ENCODE data around the gene TMEM205.

The TMEM205 gene

GRCh38 chr19:11364935-11365334 lies 18.9 kb upstream of the TMEM205 start:
- no peak overlapping the region for H3K27ac ChIP-seq (ENCODE audit: low read depth, low read length)
- no peak overlapping the region for H3K4me2 ChIP-seq (ENCODE audit: low read length)
- H2BK15ac ChIP-seq (replicated peaks; ENCODE audit: low read depth): no peak overlapping the region
- no peak overlapping the region for H2BK120ac ChIP-seq (ENCODE audit: low read depth, low read length)
- H2AK5ac ChIP-seq (ENCODE audit: low read length): no peak overlapping the region
- peaks cover 2% of the 10 kb centered on the region for H3K4me1 ChIP-seq (ENCODE audit: control insufficient read depth, low read depth, low read length)
- no peak overlapping the region for H3K56ac ChIP-seq (ENCODE audit: low read length)
- H3K23ac ChIP-seq (ENCODE audit: low read length): no peak overlapping the region
- no peak overlapping the region for H4K8ac ChIP-seq (ENCODE audit: low read depth, low read length)
- DNase-seq: no peak
- no peaks in the 10 kb centered on the region for H3K79me1 ChIP-seq (ENCODE audit: low read length)
- no peak overlapping the region for H3K9ac ChIP-seq (ENCODE audit: low read length)
- H2BK5ac ChIP-seq (ENCODE audit: low read length): no peak overlapping the region
- H3K36me3 ChIP-seq (ENCODE audit: control insufficient read depth, insufficient read depth, low read length): no peaks in the 10 kb centered on the region
- H3K18ac ChIP-seq (ENCODE audit: low read length): no peak overlapping the region
- H4K5ac ChIP-seq (ENCODE audit: low read length): no peak overlapping the region
- WGBS (ENCODE audit: extremely low coverage, insufficient coverage, low lambda C conversion rate): no CpG with 5 or more reads among the region's 5 CpGs
- H3K79me2 ChIP-seq (ENCODE audit: control insufficient read depth, insufficient read depth, low read length): no peaks in the 10 kb centered on the region
- H3K4ac ChIP-seq (ENCODE audit: low read depth, low read length): no peak overlapping the region
- no peak overlapping the region for H3K4me3 ChIP-seq (ENCODE audit: low read length)
- no peaks in the 10 kb centered on the region for H3K27me3 ChIP-seq (ENCODE audit: insufficient read depth, low read length, poor library complexity)

GRCh38 chr19:11364296-11364904 lies 18.3 kb upstream of the TMEM205 start:
- H3K79me2 ChIP-seq (ENCODE audit: control insufficient read depth, insufficient read depth, low read length): no peaks in the 10 kb centered on the region
- no peaks in the 10 kb centered on the region for H3K27me3 ChIP-seq (ENCODE audit: insufficient read depth, low read length, poor library complexity)
- H3K4ac ChIP-seq (ENCODE audit: low read depth, low read length): no peak overlapping the region
- no peak overlapping the region for H3K23ac ChIP-seq (ENCODE audit: low read length)
- H3K27ac ChIP-seq (ENCODE audit: low read depth, low read length): no peak overlapping the region
- H2AK5ac ChIP-seq (ENCODE audit: low read length): no peak overlapping the region
- no peak overlapping the region for H2BK5ac ChIP-seq (ENCODE audit: low read length)
- H3K4me1 ChIP-seq (ENCODE audit: control insufficient read depth, low read depth, low read length): peaks cover 2% of the 10 kb centered on the region
- no peak overlapping the region for H2BK120ac ChIP-seq (ENCODE audit: low read depth, low read length)
- no peak overlapping the region for H3K4me3 ChIP-seq (ENCODE audit: low read length)
- no peaks in the 10 kb centered on the region for H3K79me1 ChIP-seq (ENCODE audit: low read length)
- H4K5ac ChIP-seq (ENCODE audit: low read length): no peak overlapping the region
- no peak overlapping the region for H3K4me2 ChIP-seq (ENCODE audit: low read length)
- no peak overlapping the region for H2BK15ac ChIP-seq (replicated peaks; ENCODE audit: low read depth)
- H4K8ac ChIP-seq (ENCODE audit: low read depth, low read length): no peak overlapping the region
- no peaks in the 10 kb centered on the region for H3K36me3 ChIP-seq (ENCODE audit: control insufficient read depth, insufficient read depth, low read length)
- no peak for DNase-seq
- H3K56ac ChIP-seq (ENCODE audit: low read length): no peak overlapping the region
- no peak overlapping the region for H3K9ac ChIP-seq (ENCODE audit: low read length)
- no peak overlapping the region for H3K18ac ChIP-seq (ENCODE audit: low read length)
- no CpG with 5 or more reads among the region's 28 CpGs for WGBS (ENCODE audit: extremely low coverage, insufficient coverage, low lambda C conversion rate)

- no peak overlapping the region for H2BK120ac ChIP-seq (ENCODE audit: low read depth, low read length)
- no peak overlapping the region for H3K23ac ChIP-seq (ENCODE audit: low read length)
- no peak overlapping the region for H2AK5ac ChIP-seq (ENCODE audit: low read length)
- no peak overlapping the region for H2BK5ac ChIP-seq (ENCODE audit: low read length)
- H3K36me3 ChIP-seq (ENCODE audit: control insufficient read depth, insufficient read depth, low read length): no peaks in the 10 kb centered on the region
- no peak overlapping the region for H3K56ac ChIP-seq (ENCODE audit: low read length)
- no peak overlapping the region for H3K27ac ChIP-seq (ENCODE audit: low read depth, low read length)
- no CpG with 5 or more reads among the region's 10 CpGs for WGBS (ENCODE audit: extremely low coverage, insufficient coverage, low lambda C conversion rate)
- no peak overlapping the region for H4K8ac ChIP-seq (ENCODE audit: low read depth, low read length)
- DNase-seq: no peak
- H4K5ac ChIP-seq (ENCODE audit: low read length): no peak overlapping the region
- H3K4me2 ChIP-seq (ENCODE audit: low read length): no peak overlapping the region
- no peak overlapping the region for H2BK15ac ChIP-seq (replicated peaks; ENCODE audit: low read depth)
- H3K4me3 ChIP-seq (ENCODE audit: low read length): no peak overlapping the region
- H3K18ac ChIP-seq (ENCODE audit: low read length): no peak overlapping the region
- no peaks in the 10 kb centered on the region for H3K79me1 ChIP-seq (ENCODE audit: low read length)
- no peaks in the 10 kb centered on the region for H3K79me2 ChIP-seq (ENCODE audit: control insufficient read depth, insufficient read depth, low read length)
- H3K4me1 ChIP-seq (ENCODE audit: control insufficient read depth, low read depth, low read length): peaks cover 2% of the 10 kb centered on the region
- H3K9ac ChIP-seq (ENCODE audit: low read length): no peak overlapping the region
- no peaks in the 10 kb centered on the region for H3K27me3 ChIP-seq (ENCODE audit: insufficient read depth, low read length, poor library complexity)
- H3K4ac ChIP-seq (ENCODE audit: low read depth, low read length): no peak overlapping the region
Observed at GRCh38 chr19:11363881-11364280, 17.8 kb upstream of the TMEM205 start.

- no peak overlapping the region for H2BK15ac ChIP-seq (replicated peaks; ENCODE audit: low read depth)
- H3K27ac ChIP-seq (ENCODE audit: low read depth, low read length): no peak overlapping the region
- no peaks in the 10 kb centered on the region for H3K36me3 ChIP-seq (ENCODE audit: control insufficient read depth, insufficient read depth, low read length)
- H3K4me2 ChIP-seq (ENCODE audit: low read length): peak overlapping the region; percentile 2
- no CpG with 5 or more reads among the region's 35 CpGs for WGBS (ENCODE audit: extremely low coverage, insufficient coverage, low lambda C conversion rate)
- no peaks in the 10 kb centered on the region for H3K79me1 ChIP-seq (ENCODE audit: low read length)
- no peak overlapping the region for H3K23ac ChIP-seq (ENCODE audit: low read length)
- H3K27me3 ChIP-seq (ENCODE audit: insufficient read depth, low read length, poor library complexity): no peaks in the 10 kb centered on the region
- H3K18ac ChIP-seq (ENCODE audit: low read length): no peak overlapping the region
- H3K4me1 ChIP-seq (ENCODE audit: control insufficient read depth, low read depth, low read length): peaks cover 2% of the 10 kb centered on the region
- H2BK5ac ChIP-seq (ENCODE audit: low read length): no peak overlapping the region
- no peak overlapping the region for H3K4me3 ChIP-seq (ENCODE audit: low read length)
- H3K9ac ChIP-seq (ENCODE audit: low read length): peak overlapping the region; percentile 16
- no peak overlapping the region for H4K5ac ChIP-seq (ENCODE audit: low read length)
- H2AK5ac ChIP-seq (ENCODE audit: low read length): no peak overlapping the region
- H3K56ac ChIP-seq (ENCODE audit: low read length): no peak overlapping the region
- no peaks in the 10 kb centered on the region for H3K79me2 ChIP-seq (ENCODE audit: control insufficient read depth, insufficient read depth, low read length)
- no peak overlapping the region for H2BK120ac ChIP-seq (ENCODE audit: low read depth, low read length)
- no peak overlapping the region for H3K4ac ChIP-seq (ENCODE audit: low read depth, low read length)
- no peak overlapping the region for H4K8ac ChIP-seq (ENCODE audit: low read depth, low read length)
- DNase-seq: no peak
Observed at GRCh38 chr19:11361771-11362731, 16.0 kb upstream of the TMEM205 start.

GRCh38 chr19:11361037-11361770 lies 15.1 kb upstream of the TMEM205 start:
- no peak overlapping the region for H3K23ac ChIP-seq (ENCODE audit: low read length)
- no peak overlapping the region for H4K8ac ChIP-seq (ENCODE audit: low read depth, low read length)
- no peak overlapping the region for H2AK5ac ChIP-seq (ENCODE audit: low read length)
- H3K79me2 ChIP-seq (ENCODE audit: control insufficient read depth, insufficient read depth, low read length): no peaks in the 10 kb centered on the region
- peaks cover 2% of the 10 kb centered on the region for H3K4me1 ChIP-seq (ENCODE audit: control insufficient read depth, low read depth, low read length)
- no peak overlapping the region for H3K27ac ChIP-seq (ENCODE audit: low read depth, low read length)
- H3K4me2 ChIP-seq (ENCODE audit: low read length): peak overlapping the region; percentile 2
- no peaks in the 10 kb centered on the region for H3K79me1 ChIP-seq (ENCODE audit: low read length)
- H3K4ac ChIP-seq (ENCODE audit: low read depth, low read length): no peak overlapping the region
- no CpG with 5 or more reads among the region's 43 CpGs for WGBS (ENCODE audit: extremely low coverage, insufficient coverage, low lambda C conversion rate)
- no peak overlapping the region for H4K5ac ChIP-seq (ENCODE audit: low read length)
- peak; percentile 94 for DNase-seq
- no peak overlapping the region for H2BK120ac ChIP-seq (ENCODE audit: low read depth, low read length)
- no peak overlapping the region for H2BK5ac ChIP-seq (ENCODE audit: low read length)
- H3K9ac ChIP-seq (ENCODE audit: low read length): peak overlapping the region; percentile 1
- H3K36me3 ChIP-seq (ENCODE audit: control insufficient read depth, insufficient read depth, low read length): no peaks in the 10 kb centered on the region
- H2BK15ac ChIP-seq (replicated peaks; ENCODE audit: low read depth): no peak overlapping the region
- H3K27me3 ChIP-seq (ENCODE audit: insufficient read depth, low read length, poor library complexity): no peaks in the 10 kb centered on the region
- H3K56ac ChIP-seq (ENCODE audit: low read length): peak overlapping the region; percentile 54
- H3K4me3 ChIP-seq (ENCODE audit: low read length): no peak overlapping the region
- H3K18ac ChIP-seq (ENCODE audit: low read length): no peak overlapping the region
